Lower lobe of right lung (tissue), 2 donors: Measurements from ENCODE around the gene COA3. TPM values are rescaled to one million over a fixed set of nuclear protein-coding genes. Genes with fewer than 3 reads are reported as not detected.

ENCODE experiments used
- ATAC-seq, 2 donors: fragments of 200-7000 bp; cut with Tn5 transposase; one replicate each; pipeline ENCODE4 v1.9.1; 2020 to 2022; ENCODE audit warnings: mild to moderate bottlenecking in 2 of 2, moderate library complexity in 2 of 2
- DNase-seq: peaks from one replicate; pipeline ENCODE4 v3.0.0-alpha.2; 2020
- H3K27ac ChIP-seq: fragments of 200-600 bp; one replicate; pipeline ENCODE4 v1.8.0; 2022
- H3K27me3 ChIP-seq: fragments of 200-600 bp; one replicate; pipeline ENCODE4 v1.8.0; 2022; ENCODE audit warnings: low read depth
- H3K36me3 ChIP-seq: fragments of 200-600 bp; one replicate; pipeline ENCODE4 v1.8.0; 2022; ENCODE audit warnings: mild to moderate bottlenecking
- H3K4me1 ChIP-seq: fragments of 200-600 bp; one replicate; pipeline ENCODE4 v1.8.0; 2022
- H3K4me3 ChIP-seq: fragments of 200-600 bp; one replicate; pipeline ENCODE4 v1.8.0; 2022; ENCODE audit warnings: mild to moderate bottlenecking
- H3K9me3 ChIP-seq: fragments of 200-600 bp; one replicate; pipeline ENCODE4 v1.8.0; 2022
- CTCF ChIP-seq: fragments of 200-600 bp; IDR thresholded peaks from one replicate; pipeline ENCODE4 v1.8.0; 2022; ENCODE audit warnings: antibody characterized with exemption, mild to moderate bottlenecking
- intact Hi-C: fragments of 100-400 bp; cut with DNase I; formaldehyde crosslinking; loops from one replicate; pipeline ENCODE4 v1.11.0; 2022
- total RNA-seq: library from RNA; stranded (reverse); fragmentation: NEBNext Ultra II Directional; extraction: Animal tissue kit (Norgen Biotek cat#: 25700); gene quantifications from one replicate; pipeline ENCODE4 v1.2.1, GENCODE V29; 2021
- donor health status: DM: no; HTN: yes; CAD: no; lungs with severe emphysema.

The COA3 gene
- total RNA-seq, 1 donor from 2014 or later: 54.5 TPM

GRCh38 chr17:42827472-42827871 is 29.0 kb upstream of the COA3 start:
- intact Hi-C loops: no loop called here
- ATAC-seq: no peak
- no peak overlapping the region for H3K4me3 ChIP-seq
- no peak for DNase-seq
- no peak for TF ChIP-seq CTCF
- H3K36me3 ChIP-seq: peaks cover 3% of the 10 kb centered on the region
- peaks cover 16% of the 10 kb centered on the region for H3K4me1 ChIP-seq
- H3K9me3 ChIP-seq: no peaks in the 10 kb centered on the region
- H3K27me3 ChIP-seq: no peaks in the 10 kb centered on the region
- no peak overlapping the region for H3K27ac ChIP-seq

- peaks cover 66% of the 10 kb centered on the region for H3K36me3 ChIP-seq
- no peak overlapping the region for H3K27ac ChIP-seq
- no peaks in the 10 kb centered on the region for H3K9me3 ChIP-seq
- intact Hi-C loops: no loop called here
- peaks cover 19% of the 10 kb centered on the region for H3K4me1 ChIP-seq
- TF ChIP-seq CTCF: no peak
- no peak for ATAC-seq
- DNase-seq: no peak
- no peaks in the 10 kb centered on the region for H3K27me3 ChIP-seq
- no peak overlapping the region for H3K4me3 ChIP-seq
Measured at GRCh38 chr17:42821176-42821575, 22.7 kb upstream of the COA3 start.

GRCh38 chr17:42819939-42820535 is 21.5 kb upstream of the COA3 start:
- H3K9me3 ChIP-seq: no peaks in the 10 kb centered on the region
- intact Hi-C loops: no loop called here
- no peak overlapping the region for H3K4me3 ChIP-seq
- H3K36me3 ChIP-seq: peaks cover 78% of the 10 kb centered on the region
- no peak overlapping the region for H3K27ac ChIP-seq
- ATAC-seq (no peak), DNase-seq (peak; percentile 73)
- TF ChIP-seq CTCF: peak; percentile 72
- H3K27me3 ChIP-seq: no peaks in the 10 kb centered on the region
- H3K4me1 ChIP-seq: peaks cover 19% of the 10 kb centered on the region

GRCh38 chr17:42818379-42818778 is 19.9 kb upstream of the COA3 start:
- H3K4me1 ChIP-seq: peaks cover 17% of the 10 kb centered on the region
- no peaks in the 10 kb centered on the region for H3K9me3 ChIP-seq
- DNase-seq (no peak), ATAC-seq (no peak)
- TF ChIP-seq CTCF: no peak
- intact Hi-C loops: no loop called here
- H3K27me3 ChIP-seq: no peaks in the 10 kb centered on the region
- peaks cover 94% of the 10 kb centered on the region for H3K36me3 ChIP-seq
- H3K4me3 ChIP-seq: no peak overlapping the region
- H3K27ac ChIP-seq: no peak overlapping the region

- no peak for TF ChIP-seq CTCF
Measured at GRCh38 chr17:42817866-42818265, 19.4 kb upstream of the COA3 start.

More at GRCh38 chr17:42817866-42818265, 19.4 kb upstream of the COA3 start:
- DNase-seq (no peak), ATAC-seq (no peak)
- intact Hi-C loops: no loop called here
- Histone ChIP-seq H3K4me1 (peaks cover 12% of the 10 kb centered on the region), H3K36me3 (peaks cover 99% of the 10 kb centered on the region), H3K9me3 (no peaks in the 10 kb centered on the region), H3K27me3 (no peaks in the 10 kb centered on the region), H3K4me3 (no peak overlapping the region), H3K27ac (no peak overlapping the region)
